ENCODE results near the gene ZNF672.

GRCh38 chr1:248894837-248895236 is 56.8 kb downstream of the ZNF672 start:
- TF ChIP-seq CTCF (IDR thresholded peaks at IDR 0.05) (no peak), FOXJ3 (CRISPR knock-in tag; IDR thresholded peaks at IDR 0.05) (no peak), TCF12 (IDR thresholded peaks at IDR 0.05) (no peak), TAF1 (IDR thresholded peaks at IDR 0.05; ENCODE audit: borderline replicate concordance, low read depth, low read length) (no peak), EZH2phosphoT487 (IDR thresholded peaks at IDR 0.05; ENCODE audit: borderline replicate concordance, low read depth) (no peak), MXI1 (IDR thresholded peaks at IDR 0.05; ENCODE audit: low read depth, low read length) (no peak), PBX3 (IDR thresholded peaks at IDR 0.05) (no peak), FOXM1 (IDR thresholded peaks at IDR 0.05; ENCODE audit: low read depth) (no peak), RFX5 (IDR thresholded peaks at IDR 0.05; ENCODE audit: low read length) (no peak), MAX (IDR thresholded peaks at IDR 0.05; ENCODE audit: low read depth) (no peak), RXRA (IDR thresholded peaks at IDR 0.05; ENCODE audit: borderline replicate concordance, low read depth) (no peak), POLR2AphosphoS5 (IDR thresholded peaks at IDR 0.05; ENCODE audit: low read depth, low read length) (no peak), ZBTB33 (IDR thresholded peaks at IDR 0.05; ENCODE audit: borderline replicate concordance, low read depth) (no peak), RAD21 (IDR thresholded peaks at IDR 0.05; ENCODE audit: low read length) (no peak)

Measured in SK-N-SH (cell line).